Measurements from ENCODE around the gene ARHGEF12. TPM values are rescaled to one million over a fixed set of nuclear protein-coding genes. Genes with fewer than 3 reads are reported as not detected.

The ARHGEF12 gene
- total RNA-seq, 2 donors from 2014 or later: 46.5 to 71.1 TPM

GRCh38 chr11:120330045-120330444, 6.2 kb upstream of the ARHGEF12 start:
- Histone ChIP-seq H3K4me1 (peaks cover 46% of the 10 kb centered on the region), H3K27me3 (no peaks in the 10 kb centered on the region), H3K9me3 (no peaks in the 10 kb centered on the region), H3K27ac (no peak overlapping the region), H3K36me3 (replicated peaks in 1 of 2; ENCODE audit: insufficient read depth in 1 of 2, low read depth in 2 of 2) (no peaks in the 10 kb centered on the region), H3K4me3 (no peak overlapping the region)
- intact Hi-C loops (cut with DNase I): no loop called here
- no peak for ATAC-seq
- TF ChIP-seq CTCF (IDR thresholded peaks at IDR 0.05): no peak
- no peak for DNase-seq
- WGBS, 2 donors: 89 to 97% methylated on average over 6 of the region's 6 CpGs

GRCh38 chr11:120331301-120331996, 4.8 kb upstream of the ARHGEF12 start:
- 24 to 30% methylated on average over 2 of the region's 2 CpGs for WGBS, 2 donors
- Histone ChIP-seq H3K4me1 (peaks cover 42% of the 10 kb centered on the region), H3K9me3 (no peaks in the 10 kb centered on the region), H3K4me3 (no peak overlapping the region), H3K36me3 (replicated peaks in 1 of 2; ENCODE audit: insufficient read depth in 1 of 2, low read depth in 2 of 2) (no peaks in the 10 kb centered on the region), H3K27ac (peak overlapping the region in 3 of 4 donors; percentile 16 to 70 (median 41)), H3K27me3 (no peaks in the 10 kb centered on the region)
- ATAC-seq (no peak), DNase-seq (peak; percentile 26 to 71 (median 58))
- intact Hi-C loops (cut with DNase I): no loop called here
- TF ChIP-seq POLR2A (IDR thresholded peaks at IDR 0.05) (no peak), CTCF (IDR thresholded peaks at IDR 0.05) (no peak)

GRCh38 chr11:120332822-120333716, 3.1 kb upstream of the ARHGEF12 start:
- Histone ChIP-seq H3K4me1 (peaks cover 34% of the 10 kb centered on the region), H3K4me3 (no peak overlapping the region), H3K36me3 (replicated peaks in 1 of 2; ENCODE audit: insufficient read depth in 1 of 2, low read depth in 2 of 2) (no peaks in the 10 kb centered on the region), H3K27ac (no peak overlapping the region), H3K9me3 (no peaks in the 10 kb centered on the region), H3K27me3 (no peaks in the 10 kb centered on the region)
- DNase-seq (no peak), ATAC-seq (no peak)
- TF ChIP-seq CTCF (IDR thresholded peaks at IDR 0.05) (no peak), POLR2A (IDR thresholded peaks at IDR 0.05) (no peak)
- intact Hi-C loops (cut with DNase I): no loop called here
- WGBS, 2 donors: 89 to 91% methylated on average over 5 of the region's 5 CpGs

GRCh38 chr11:120333801-120334200, 2.4 kb upstream of the ARHGEF12 start:
- intact Hi-C loops (cut with DNase I): no loop called here
- no peaks in the 10 kb centered on the region for H3K9me3 ChIP-seq
- DNase-seq (no peak), ATAC-seq (no peak)
- no peaks in the 10 kb centered on the region for H3K27me3 ChIP-seq
- WGBS, 2 donors: 44 to 73% methylated on average over 1 of the region's 1 CpG
- no peak overlapping the region for H3K27ac ChIP-seq
- peaks cover 39% of the 10 kb centered on the region for H3K4me1 ChIP-seq
- H3K4me3 ChIP-seq: no peak overlapping the region
- TF ChIP-seq POLR2A (IDR thresholded peaks at IDR 0.05) (no peak), CTCF (IDR thresholded peaks at IDR 0.05) (no peak)
- H3K36me3 ChIP-seq (replicated peaks in 1 of 2; ENCODE audit: insufficient read depth in 1 of 2, low read depth in 2 of 2): no peaks in the 10 kb centered on the region
